ENCODE data around the gene ASAP2.
"Not testable (repeated sequence)": the region's sequence is repeated elsewhere in the genome, so short reads cannot be mapped to it uniquely, and the experiment has no call there.

The ASAP2 gene

DNA sequence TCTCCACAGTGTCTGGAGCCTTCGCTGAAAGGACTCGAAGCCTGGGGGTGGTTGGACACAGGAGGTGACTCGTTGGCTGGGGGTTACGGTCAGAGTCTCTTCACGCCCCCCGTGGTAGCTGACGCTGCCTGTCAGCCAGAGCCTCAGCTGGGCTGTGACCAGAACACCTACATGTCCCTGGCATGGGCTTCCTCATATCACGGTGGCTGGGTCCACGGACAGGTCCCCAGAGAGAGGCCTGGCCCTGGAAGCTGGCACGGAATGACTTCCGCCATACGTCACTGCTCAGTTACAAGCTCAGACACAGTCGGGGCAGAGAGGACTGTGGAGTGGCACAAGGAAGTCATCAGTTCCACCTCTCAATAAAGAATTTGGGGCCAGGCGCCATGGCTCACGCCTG lies 188.2 kb downstream of the ASAP2 start:
- no peak for DNase-seq (ENCODE audit: extremely low read depth in 1 of 2, low read depth in 1 of 2)

DNA sequence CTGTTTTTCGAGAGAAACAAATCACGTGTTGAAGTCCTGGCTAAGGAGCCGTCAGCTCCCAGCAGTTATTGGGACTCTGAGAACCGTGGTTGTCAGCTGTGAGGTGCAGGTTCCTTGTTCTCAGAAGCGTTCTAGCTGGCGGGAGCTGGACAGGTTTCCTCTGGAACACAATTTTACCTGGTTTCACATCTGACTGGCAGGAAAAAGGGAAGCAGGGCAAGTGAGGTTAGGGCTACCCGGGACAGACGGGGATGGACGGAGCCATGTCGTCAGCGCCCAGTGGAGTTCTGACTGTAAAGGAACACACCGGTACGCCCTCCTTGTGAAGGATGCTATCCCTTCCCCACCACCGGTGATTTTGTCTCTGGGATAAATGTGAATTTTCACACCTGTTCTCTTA lies 190.6 kb downstream of the ASAP2 start:
- DNase-seq (ENCODE audit: extremely low read depth in 1 of 2, low read depth in 1 of 2), result no peak

DNA sequence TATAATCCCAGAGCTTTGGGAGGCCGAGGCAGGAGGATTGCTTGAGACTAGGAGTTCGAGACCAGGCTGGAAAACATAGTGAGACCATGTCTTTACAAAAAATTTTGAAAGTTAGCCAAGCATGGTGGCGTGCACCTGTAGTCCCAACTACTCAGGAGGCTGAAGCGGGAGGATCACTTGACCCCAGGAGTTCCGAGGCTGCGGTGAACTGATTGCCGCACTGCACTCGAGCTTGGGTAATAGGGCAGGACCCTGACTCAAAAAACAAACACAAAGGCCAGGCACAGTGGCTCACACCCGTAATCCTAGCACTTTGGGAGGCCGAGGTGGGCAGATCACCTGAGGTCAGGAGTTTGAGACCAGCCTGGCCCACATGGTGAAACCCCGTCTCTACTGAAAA lies 191.6 kb downstream of the ASAP2 start:
- not testable (repeated sequence) for DNase-seq (ENCODE audit: extremely low read depth in 1 of 2, low read depth in 1 of 2)

DNA sequence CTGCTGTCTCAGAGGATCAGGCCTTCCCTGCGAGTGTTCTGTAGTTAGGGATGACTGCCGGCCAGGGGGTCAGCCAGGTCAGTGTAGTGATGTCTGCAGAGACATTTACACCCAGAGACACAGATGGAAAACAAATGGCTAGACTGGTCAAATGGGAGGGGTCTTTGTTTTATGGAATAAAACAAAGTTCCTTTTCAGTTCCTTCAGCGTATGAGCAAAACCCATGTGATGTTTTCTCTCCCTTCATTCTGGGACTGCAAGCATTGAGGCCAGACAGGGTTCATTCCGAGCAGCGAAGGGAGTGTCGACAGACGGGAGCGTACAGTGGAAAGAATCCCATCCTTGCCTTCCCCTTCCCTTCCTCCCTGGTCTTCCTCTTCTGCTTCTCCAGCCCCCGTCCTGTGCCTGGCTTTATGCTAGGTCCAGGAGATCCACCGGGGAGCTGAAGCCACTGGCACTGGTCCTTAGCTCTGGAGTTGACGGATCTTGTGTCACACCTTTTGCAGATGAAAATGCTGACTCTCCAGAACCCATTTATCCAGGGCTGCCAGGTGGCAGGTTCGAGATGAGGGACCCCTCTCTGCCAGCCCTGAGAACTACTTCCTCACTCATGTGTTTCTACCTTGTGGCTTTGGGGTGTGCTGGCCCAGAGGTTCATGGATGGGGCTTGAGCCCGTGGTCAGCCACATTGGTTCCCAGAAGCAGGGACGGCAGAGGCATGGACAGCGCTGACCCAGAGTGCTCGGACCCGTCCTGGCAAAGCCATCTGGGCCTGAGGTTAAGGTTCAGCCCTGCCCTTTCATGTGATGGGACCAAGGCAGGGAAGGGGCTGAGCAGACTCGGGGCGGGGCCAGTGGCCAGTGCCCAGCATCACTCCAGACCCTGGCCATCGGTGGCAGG lies 192.5 kb downstream of the ASAP2 start:
- no peak for DNase-seq (ENCODE audit: extremely low read depth in 1 of 2, low read depth in 1 of 2)

DNA sequence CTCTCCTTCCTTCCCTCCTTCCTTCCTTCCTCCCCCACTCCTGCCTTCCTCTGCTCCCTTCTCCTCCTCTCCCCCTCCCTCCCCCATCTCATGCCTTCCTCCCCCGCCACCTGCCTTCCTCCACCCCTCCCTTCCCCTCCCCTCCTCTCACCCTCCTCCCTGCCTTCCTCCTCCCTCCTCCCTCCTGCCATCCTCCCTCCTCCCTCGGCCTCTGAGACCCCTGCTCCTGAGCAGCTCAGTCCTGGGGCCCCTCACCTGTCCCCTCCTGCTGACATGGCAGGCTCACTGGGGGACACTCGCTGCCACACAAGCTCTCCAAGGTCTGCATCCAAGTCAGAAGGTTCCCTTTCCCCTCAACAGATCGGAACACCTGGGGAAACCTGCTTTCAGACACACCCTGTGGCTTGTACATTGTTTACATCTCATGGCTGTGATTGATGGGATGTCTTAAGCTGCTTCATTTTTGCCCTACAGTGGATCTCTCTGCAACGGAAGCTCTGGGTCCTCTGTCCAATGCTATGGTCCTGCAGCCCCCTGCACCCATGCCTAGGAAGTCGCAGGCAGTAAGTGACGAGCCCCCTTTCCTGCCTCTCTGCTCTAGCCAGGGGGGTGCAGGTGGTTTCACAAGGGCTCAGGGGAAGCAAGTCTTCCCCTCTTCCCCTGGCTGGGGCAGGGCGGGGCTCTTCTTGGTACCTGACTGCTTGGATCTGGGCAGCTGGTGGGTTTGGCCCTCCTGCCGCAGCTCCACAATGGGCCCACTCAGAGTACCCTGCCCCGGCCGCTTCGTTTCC lies 193.9 kb downstream of the ASAP2 start:
- DNase-seq (ENCODE audit: extremely low read depth in 1 of 2, low read depth in 1 of 2), result no peak

DNA sequence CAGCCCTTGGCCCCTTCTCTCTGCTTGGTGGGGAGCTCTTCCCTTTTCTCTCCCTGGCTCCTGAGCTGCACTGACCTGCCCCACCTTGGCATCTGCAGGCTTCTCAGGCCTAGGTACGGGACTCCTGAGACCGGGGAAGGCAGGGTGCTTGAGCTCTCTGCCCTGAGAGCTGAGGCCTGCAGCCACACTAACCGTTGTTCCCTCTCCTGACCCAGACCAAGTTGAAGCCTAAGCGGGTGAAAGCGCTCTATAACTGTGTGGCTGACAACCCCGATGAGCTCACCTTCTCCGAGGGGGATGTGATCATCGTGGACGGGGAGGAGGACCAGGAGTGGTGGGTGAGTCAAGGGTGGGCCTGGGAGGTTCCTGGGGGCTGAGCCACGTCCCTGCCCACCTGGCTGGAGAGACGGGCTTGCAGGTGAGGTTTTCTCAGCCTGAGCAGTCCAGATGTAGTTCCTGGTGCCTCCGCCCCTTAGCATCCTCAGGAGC lies 194.5 kb downstream of the ASAP2 start:
- DNase-seq (ENCODE audit: extremely low read depth in 1 of 2, low read depth in 1 of 2), result no peak

DNA sequence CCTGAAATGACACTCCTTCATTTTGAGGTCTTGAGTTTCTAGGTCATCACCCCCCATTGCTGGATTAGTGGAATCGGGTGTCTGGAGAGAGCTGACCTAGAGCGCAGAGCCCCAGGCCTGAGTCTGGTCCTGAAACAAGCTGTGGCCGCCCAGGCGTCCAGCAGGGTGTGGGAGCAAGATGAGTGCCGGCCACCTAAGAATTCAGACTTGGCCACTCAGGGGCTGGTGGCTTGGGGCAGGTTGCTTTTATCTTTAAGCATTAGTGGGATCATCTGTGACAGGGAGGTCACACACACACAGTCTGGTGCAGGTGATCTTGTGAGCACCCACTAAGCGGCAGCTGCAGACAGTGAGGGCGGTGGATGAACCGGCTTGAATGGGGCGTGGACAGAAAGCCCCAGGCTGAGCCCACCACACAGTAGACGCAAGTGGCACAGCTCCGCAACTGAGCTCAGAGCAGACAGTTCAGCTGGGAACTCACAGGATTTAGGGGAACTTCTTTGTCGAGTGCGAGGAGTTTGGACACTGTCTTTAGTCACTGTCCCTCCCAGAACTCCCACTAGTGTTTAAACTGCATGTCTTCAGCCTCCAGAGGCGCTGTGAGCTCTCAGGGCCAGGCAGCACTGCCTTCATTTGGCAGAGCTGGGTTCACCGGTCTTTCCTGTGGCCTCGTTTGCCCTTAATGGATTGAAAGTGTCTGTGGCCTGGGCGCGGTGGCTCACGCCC lies 195.2 kb downstream of the ASAP2 start:
- DNase-seq (ENCODE audit: extremely low read depth in 1 of 2, low read depth in 1 of 2), result no peak

DNA sequence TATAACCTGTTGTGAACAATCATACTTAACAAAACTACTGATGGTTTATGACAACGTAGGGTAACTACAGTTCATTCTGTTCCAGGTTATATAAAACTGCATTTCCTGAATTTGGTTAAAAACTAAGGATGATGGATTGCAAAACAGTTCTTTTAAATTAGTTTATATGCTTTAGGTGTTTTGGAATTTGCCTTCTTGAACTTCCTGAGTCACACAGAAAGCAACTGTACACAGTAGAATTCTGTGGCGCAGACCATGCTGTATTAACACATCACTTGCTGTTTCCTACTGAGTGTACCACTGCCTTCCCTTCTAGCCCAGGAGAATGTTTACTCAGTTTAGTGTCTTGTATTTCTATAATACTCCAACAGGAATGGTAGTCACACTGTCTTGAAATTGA lies 197.3 kb downstream of the ASAP2 start:
- DNase-seq (ENCODE audit: extremely low read depth in 1 of 2, low read depth in 1 of 2), result no peak

DNA sequence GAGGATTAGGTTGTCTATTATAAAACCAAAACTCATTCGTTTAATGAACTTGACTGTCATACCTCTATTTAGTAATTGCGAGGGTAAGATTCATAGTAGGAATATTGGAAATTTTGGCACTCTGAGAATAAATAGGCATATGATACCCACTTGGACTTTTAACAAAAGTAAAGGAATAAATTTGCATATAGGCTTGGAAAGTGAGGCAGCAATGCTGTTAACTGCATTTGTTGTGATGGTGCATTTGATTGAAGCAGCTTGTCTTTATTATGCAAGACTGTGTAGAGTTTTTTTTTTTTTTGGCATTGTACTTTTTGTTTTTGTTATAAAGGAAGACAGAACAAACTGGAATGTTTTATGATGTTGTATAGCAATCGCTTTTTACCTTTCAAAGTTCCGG lies 197.8 kb downstream of the ASAP2 start:
- DNase-seq (ENCODE audit: extremely low read depth in 1 of 2, low read depth in 1 of 2), result no peak

DNA sequence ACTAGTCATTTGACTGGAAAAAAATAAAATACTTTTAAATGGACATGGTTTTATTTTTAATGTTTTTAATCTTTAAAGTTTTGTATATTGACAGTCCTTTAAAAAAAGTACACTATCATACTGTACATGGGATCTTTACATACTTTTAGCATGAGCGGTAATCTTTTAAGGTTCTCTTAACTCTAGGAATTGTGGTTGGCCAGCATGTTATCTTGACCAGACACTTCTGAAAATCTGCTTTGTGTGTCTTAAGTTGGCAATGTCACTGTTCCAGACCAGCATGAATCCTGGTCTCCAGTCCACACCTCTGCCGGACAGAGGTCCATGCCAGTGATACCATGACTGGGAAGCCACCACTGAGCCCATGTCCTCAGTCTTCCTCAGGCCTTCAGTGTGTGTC lies 199.0 kb downstream of the ASAP2 start:
- no peak for DNase-seq (ENCODE audit: extremely low read depth in 1 of 2, low read depth in 1 of 2)

DNA sequence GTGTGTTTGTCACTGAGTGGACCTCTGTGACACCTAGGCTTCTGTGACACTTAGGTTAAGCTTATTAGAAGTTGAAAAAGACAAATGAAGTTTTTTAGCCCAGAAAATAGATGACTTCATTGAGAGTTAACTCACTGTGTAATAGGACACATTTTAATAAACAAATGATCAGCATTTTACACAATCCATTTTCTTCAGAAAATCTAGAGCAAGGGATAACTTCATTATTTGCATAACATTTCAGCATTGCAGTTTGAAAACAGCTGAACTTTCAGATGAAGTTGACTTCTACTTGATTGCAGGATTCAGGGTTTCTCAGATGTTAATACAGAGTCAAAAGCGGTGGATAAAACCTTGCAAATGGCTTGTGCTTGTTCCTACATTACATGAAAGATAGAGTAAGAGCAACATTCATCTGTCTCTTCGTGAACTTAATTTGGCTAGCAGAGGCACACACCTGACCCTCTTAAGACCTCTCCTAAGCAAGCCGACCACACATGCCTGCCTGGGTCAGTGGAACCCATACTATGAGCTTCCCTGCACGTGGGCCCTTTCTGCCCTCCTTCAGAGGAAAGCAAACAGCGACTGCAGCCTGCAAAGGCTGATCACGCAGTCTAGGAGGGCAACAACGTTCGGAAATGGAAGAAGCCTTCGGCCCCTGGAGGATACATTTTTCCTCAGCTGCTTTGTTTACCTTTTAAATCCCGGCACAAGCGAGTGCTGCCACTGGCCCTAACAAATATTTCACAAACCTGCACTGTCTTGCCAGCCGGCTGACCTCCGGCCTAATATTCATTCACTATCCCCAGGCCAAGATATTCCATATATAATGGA lies 200.1 kb downstream of the ASAP2 start:
- DNase-seq (ENCODE audit: extremely low read depth in 1 of 2, low read depth in 1 of 2), result no peak

DNA sequence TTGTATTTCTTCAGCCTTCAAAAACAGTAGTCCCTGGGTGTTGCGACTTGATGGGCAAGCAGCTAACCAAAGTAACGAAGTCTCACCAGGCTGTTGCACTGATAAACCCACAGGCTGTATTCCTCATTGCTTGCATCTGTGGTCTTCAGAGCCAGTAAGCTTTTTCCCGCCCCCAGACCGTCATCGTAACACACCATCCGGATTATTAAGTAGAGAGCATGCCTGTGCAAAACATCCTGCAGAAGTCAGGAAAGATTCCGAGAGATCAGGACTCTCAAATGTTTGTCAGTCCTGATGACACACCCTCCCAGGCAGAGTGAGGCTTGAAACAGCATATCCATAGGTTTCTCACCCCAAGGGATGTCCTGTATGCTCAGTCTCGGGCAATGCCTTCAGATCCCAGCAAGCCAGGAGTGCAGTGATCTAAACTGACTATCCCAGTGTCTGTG lies 200.8 kb downstream of the ASAP2 start:
- no peak for DNase-seq (ENCODE audit: extremely low read depth in 1 of 2, low read depth in 1 of 2)

DNA sequence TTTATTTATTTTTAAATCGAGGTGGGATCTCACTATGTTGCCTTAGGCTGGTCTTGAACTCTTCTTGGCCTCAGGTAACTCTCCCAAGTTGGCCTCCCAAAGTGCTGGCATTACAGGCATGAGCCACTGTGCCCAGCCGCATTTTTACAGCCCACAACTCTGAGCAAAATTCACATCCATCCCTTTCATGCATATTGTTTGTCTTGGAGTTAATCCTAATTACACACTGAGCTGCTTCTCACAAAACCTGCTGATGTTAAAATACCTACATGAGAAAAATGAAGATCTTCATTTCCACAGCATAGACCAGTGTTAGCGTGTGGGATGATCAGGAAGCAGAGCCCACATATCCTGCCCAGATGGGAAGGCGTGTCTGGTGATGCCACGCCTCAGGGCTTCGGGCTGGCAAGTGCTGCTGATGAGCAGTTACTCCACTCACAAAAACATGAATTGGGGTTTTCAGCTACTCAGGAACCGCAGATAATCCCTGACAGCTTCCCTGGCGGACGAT lies 202.1 kb downstream of the ASAP2 start:
- DNase-seq (ENCODE audit: extremely low read depth in 1 of 2, low read depth in 1 of 2), result no peak

DNA sequence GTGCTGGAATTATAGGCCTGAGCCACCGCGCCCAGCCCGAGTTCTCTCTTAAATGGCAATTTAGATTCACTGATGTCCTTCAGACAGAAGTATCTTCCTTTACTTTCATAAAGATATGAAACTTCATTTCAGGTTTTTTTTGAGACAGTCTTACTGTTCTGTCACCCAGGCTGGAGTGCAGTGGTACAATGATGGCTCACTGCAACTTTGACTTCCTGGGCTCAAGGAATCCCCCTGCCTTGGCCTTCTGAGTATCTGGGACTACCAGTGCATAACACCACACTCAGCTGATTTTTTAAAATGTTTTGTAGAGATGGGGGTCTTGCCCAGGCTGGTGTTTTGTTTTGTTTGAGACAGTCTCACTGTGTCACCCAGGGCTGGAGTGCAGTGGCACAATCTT lies 203.5 kb downstream of the ASAP2 start:
- no peak for DNase-seq (ENCODE audit: extremely low read depth in 1 of 2, low read depth in 1 of 2)

DNA sequence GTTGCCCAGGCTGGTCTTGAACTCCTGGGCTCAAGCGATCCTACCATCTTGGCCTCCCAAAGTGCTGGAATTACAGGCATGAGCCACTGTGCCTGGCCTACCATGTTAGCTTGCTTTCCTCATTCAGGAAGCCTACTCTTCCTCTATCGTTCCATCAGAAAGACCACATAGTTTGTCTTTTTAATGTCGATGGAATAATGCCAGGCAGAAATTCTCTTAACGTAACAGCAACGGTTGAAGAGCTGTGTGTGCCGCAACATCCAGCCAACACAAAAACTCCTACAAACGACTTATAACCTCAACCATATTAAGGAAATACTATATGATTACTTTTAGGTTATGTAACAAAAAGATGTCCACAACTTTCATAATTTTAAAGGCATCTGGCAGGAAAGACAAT lies 206.2 kb downstream of the ASAP2 start:
- no peak for DNase-seq (ENCODE audit: extremely low read depth in 1 of 2, low read depth in 1 of 2)

DNA sequence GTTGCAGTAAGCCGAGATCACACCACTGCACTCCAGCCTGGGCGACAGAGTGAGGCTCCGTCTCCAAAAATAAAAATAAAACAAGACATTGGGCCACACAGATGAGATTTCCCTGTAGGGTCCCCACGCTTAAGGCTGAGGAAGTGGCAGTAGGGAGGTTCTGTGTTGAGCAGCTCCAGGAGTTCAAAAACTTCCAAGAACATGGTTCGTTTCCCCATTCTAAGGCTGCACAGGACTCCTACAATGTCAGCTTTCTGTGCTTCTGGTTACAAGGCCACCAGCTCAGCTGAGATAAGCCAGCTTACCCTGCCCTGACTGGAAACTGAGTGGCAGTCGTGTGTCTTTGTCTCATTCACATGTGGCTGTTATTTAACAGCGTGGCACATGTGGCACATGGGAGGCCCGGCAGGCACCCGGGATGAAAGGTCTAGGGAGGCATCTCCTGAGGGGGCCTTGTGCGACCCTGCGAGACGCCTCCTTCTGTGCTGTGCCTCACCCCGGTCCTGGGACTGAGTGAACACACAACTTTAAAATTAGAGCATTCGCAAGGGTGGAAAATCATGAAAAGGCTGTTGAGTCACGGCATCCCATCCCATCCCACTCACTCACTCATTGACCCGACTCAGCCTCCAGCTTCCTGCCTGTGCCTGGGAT lies 209.0 kb downstream of the ASAP2 start:
- no peak for DNase-seq (ENCODE audit: extremely low read depth in 1 of 2, low read depth in 1 of 2)

DNA sequence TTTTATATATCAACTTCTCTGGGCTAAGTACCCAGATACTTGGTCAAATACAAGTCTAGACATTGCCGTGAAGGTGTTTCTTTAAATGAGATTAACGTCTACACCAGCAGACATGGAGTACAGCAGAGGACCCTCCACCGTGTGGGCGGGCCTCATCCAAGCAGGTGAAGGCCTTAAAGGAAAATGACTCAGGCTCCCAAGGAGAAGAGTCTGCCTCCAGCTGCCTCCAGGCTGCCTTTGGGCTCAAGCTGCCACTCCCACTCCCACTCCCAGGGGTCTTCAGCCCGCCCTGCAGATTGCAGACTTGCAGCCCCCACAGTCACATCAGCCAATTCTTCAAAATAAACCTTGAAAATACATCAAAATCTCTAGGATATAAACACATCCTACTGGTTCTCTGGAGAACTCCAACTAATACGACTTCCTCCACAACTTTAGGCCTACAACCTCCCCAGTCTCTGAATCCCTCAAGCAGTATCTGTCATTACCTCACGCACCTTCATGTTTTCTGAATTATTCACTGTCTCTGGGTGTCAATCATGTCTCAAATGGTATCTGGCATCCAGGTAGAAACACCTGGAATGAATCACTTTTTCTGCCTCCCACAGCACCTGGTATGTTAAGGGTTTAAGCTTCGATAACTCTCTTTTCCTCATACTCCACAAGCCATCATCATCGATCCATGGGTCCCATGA lies 209.8 kb downstream of the ASAP2 start:
- no peak for DNase-seq (ENCODE audit: extremely low read depth in 1 of 2, low read depth in 1 of 2)

DNA sequence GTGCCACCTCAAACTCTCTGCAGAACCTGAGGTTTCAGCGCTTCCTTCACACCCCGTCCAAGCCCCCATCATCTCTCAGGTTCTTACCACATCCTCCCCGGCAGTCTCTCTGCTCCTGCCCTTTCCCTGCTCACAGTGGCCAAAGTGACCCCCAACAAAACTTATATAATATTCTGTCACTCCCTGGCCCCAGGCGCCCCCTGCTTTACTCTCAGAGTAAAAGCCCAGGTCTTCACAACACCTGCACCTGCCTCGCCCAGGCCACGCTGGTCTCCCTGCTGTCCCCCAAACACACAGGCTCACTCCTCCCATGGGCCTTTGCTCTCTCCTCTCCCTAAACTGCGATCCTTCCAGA lies 210.3 kb downstream of the ASAP2 start:
- no peak for DNase-seq (ENCODE audit: extremely low read depth in 1 of 2, low read depth in 1 of 2)

DNA sequence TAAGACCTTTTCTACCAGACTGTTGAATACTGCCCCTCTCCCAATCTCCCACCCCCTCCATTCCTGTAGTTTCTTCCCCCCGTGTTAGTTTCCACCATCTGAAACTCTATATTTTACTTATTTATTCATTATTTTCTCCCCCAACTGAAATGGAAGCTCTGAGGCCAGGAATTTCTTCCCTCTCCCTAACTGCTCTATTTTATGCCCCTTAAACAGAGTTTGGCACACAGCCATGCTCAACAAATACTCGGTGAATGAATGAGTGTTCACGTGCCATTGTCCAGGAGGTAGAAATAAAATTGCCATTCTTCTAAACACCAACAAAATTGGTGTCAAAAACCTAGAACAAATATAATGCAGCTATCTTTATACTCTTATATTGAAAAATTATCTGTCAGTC lies 211.1 kb downstream of the ASAP2 start:
- DNase-seq (ENCODE audit: extremely low read depth in 1 of 2, low read depth in 1 of 2), result no peak
